COLO668 (cell line): ENCODE results near the gene GPR87.

Source experiments
- DNase-seq: peaks from one replicate; lab custom pipeline; 2025; ENCODE audit not compliant: unreplicated experiment; lab: John Stamatoyannopoulos, UW

Gene GPR87

DNA sequence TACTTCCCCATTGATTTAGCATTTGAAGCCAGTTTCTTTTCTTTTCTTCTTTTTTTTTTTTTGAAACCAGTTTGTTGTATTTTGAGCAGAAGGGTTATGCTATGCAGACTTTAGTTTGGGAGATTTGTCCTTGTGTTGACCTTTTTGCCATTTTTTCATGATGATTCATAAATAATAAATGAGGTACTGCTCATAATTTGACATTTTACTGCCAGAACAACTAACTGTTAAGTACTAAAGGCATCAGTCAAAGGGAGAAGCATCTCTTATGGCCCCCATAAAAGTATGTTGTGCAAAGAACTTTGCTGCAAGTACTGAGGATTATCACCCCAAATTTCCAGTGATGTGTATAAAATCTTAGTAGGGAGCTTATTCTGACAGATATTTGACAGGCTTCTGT lies 1.7 kb upstream of the GPR87 start:
- DNase-seq, result no peak

GRCh38 chr3:151315846-151316245 lies 774 bp downstream of the GPR87 start:
- no peak for DNase-seq

GRCh38 chr3:151315136-151315535 lies 1.5 kb downstream of the GPR87 start:
- no peak for DNase-seq

DNA sequence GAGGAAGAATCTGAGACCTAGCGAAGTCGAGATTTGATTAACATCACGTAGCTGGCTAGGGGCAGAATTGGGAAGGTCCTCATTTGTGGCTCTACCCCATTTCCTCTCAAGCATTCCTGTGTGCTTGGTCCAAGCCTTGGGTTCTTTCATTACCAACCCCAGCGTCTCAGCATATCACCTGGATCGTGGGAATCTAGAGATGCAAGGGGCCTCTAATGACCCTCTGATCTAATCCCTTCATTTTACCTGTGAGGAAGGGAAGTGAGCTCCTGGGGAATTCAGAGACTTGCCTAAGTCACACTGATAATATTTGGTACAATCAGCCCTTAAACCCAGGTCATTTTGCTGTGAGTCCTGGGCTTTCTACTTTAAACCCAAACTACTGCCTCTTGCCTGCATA lies 2.0 kb downstream of the GPR87 start:
- no peak for DNase-seq

DNA sequence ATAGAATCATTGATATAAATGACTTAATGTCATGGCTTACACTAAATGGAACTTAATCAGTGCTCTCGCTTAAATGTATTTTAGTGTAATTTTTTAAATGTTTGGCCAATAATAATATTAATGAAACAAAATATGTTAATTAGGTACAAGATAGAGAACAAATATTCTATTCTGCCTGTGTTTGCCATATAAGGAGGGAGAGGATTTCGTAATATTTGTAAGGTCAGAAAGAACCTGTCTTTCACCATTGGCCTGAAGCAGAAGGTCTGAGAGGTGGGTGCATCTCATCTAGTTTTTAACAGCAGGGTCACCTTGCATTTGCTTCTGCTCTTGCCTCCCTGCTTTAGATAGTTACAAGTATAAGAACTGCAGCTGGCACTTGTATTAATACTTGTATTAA lies 2.5 kb downstream of the GPR87 start:
- no peak for DNase-seq

- DNase-seq, result no peak
Observed at GRCh38 chr3:151312972-151313371, 3.6 kb downstream of the GPR87 start.

GRCh38 chr3:151309566-151309965 lies 7.1 kb downstream of the GPR87 start:
- no peak for DNase-seq

GRCh38 chr3:151307583-151308488 lies 8.8 kb downstream of the GPR87 start:
- no peak for DNase-seq

- no peak for DNase-seq
Observed at GRCh38 chr3:151307131-151307530, 9.5 kb downstream of the GPR87 start.

DNA sequence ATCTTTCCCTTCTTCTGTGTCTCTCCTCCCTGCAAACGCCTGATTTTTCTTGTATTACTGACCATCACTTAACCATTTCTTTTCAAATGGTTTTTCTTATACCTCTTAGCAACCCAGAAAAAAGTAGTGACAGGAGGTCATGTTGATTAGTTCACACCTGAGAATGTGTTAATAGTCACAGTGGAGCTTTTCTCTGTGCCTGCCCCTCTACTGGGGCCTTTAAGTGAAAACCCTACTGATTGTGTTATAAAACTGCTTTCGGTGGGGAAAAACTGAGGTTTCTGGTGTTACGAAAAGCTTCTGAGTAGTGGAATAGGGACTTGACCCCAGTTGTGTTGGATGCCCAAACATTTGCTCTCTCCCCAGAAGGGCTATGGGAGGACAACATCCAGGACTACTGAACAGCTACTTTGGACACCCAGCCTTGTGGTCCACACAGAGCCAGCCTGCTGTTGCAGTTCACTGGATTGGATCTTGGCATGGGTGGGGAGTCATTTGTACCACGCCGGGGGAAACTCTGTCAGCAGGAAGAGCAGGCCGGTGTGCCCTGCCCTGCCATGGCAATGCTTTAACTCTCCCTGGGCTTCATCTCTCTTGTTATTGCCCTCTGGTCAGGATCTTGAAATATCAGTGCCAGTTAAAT lies 10.3 kb downstream of the GPR87 start:
- DNase-seq, result no peak

DNA sequence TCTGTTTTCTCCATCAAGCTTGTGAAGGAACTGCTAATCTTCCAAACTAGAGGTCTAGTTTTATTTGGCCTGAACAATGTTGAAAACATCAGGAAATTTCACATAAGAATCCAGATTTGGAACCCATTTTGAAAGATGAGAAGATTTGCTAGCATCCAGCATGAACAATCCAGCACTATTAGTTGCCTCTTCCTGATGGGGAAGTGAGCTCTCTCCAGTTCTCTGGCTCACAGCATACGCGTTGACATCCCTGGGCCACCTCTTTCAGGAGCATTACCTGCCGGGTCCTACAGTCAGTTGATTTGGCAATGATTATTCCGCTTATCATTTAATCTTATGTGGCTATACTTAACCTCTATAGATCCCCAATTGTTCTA lies 10.9 kb downstream of the GPR87 start:
- DNase-seq, result no peak

DNA sequence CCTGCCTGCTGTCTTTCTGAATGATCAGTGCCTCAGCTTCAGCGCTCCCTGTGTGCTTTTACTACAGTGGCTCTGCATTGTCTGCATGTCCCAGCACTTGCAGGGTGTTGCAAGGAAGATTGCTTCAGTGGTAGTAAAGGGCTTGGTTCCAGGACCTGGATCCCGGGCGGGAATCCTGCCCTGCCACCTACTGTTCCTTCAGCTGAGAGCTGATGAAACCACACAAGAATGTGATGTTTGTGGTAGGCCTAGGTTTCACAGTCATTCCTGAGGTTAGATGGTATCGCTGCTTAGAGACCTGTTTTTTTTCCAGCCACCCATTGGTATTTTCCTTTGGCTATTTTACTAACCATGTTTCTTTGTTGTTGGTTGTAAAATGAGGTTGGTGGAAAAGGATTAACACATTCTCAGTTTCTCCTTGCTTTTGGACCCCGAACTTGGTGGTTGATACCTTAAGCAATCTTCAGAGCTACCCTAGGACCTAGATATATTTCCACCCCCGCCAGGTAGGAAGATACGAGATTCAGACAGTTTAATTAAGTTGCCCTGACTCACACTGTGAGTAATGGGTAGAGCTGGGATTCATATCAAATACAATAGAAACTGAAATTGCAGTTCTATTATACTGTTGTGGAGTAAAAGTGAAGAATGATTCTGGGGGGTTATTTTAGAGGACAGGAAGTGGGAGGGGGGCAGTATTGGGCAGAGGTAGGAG lies 11.4 kb downstream of the GPR87 start:
- DNase-seq, result no peak

GRCh38 chr3:151303751-151304150 lies 12.9 kb downstream of the GPR87 start:
- DNase-seq, result no peak

GRCh38 chr3:151301787-151302186 lies 14.8 kb downstream of the GPR87 start:
- no peak for DNase-seq

- no peak for DNase-seq
Observed at GRCh38 chr3:151300539-151300938, 16.1 kb downstream of the GPR87 start.

DNA sequence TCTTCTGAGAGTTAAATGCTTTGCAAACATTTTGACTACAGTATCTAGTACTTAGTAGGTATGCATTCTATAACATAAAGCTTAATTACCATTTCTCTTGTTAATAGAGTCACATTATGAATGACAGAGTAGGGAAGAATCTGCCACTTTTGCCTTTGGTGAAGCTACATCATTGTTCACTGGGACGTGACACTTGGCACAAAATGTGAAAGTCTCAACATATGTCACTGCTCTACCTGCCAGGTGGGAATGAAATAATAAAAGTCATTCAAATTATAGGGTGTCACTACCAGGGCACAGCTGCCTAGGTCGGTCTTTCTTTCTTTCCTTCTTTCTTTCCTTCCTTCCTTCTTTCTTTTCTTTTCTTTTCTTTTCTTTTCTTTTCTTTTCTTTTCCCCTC lies 17.6 kb downstream of the GPR87 start:
- no peak for DNase-seq

DNA sequence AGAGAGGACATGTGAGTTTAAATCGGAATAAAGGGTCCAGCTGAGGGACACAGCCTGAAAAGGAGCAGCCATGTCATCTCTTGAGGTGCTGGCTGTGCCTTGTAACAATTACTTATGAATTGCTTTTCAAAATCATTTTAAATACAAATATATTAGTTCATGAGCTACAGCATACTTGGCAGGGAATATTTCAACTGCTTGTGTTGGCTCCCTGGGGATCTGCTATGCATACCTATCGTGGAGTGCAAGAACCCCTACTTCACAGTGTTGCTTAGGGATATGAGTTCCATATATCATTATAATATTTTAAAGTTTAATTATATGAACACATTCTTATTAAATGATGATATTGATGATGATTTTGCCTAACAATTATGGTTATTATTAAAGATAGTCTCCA lies 19.2 kb downstream of the GPR87 start:
- no peak for DNase-seq

DNA sequence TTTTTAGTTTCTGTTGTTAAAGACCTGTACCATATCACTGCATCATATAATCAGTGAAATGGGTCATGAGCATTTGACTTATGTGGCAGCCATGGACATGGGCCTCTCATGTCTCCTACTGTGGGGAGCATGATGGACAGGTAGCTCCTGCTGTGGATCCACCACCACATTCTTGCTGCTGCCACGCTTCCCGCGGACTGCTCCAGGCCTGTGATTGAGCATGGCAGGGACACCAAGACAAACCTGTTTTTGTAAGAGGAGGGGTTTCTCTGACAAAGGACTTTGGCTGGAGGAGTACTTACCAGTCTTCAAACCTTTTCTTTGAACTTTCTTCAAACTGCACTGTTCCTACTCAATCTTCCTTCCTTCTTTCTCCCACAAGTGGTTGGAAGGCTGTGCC lies 20.4 kb downstream of the GPR87 start:
- DNase-seq, result no peak

- DNase-seq, result no peak
Observed at GRCh38 chr3:151293127-151293526, 23.5 kb downstream of the GPR87 start.

DNA sequence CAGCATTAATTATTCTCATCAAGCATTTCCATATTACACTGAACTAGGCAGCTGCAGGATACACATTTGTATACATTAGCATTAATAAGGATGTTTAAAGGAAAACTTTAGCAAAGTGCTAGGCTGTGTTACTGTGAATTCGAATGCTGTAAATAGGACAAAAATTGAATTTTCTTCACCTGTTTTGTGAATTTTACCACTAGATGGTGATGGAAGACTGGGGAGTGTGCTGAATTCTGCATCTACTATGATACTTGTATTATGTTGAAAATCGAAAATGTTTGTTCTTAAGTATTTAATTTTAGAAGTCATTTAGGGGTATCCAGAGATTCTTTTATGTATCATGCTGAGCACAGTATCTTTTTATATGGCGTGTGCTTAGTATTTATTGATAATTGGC lies 25.9 kb downstream of the GPR87 start:
- DNase-seq, result no peak

DNA sequence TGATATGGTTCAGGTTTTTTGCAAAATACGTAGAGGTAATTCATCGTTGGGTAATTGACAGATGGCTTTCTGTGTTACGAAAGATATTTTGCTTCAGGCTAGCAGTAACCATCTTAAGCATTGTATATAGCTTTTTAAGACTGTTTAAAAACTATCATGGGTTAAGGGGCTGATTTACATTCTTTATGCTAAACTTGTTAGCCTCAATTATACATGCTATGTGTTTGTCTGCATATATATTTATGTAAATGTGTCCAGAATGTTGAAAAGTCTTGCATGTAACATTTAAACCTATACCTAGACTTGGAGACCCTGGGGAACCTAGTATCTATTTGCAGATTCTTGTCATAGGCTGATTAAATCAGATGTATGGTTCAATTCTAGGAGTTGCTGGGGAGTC lies 27.2 kb downstream of the GPR87 start:
- DNase-seq, result no peak

DNA sequence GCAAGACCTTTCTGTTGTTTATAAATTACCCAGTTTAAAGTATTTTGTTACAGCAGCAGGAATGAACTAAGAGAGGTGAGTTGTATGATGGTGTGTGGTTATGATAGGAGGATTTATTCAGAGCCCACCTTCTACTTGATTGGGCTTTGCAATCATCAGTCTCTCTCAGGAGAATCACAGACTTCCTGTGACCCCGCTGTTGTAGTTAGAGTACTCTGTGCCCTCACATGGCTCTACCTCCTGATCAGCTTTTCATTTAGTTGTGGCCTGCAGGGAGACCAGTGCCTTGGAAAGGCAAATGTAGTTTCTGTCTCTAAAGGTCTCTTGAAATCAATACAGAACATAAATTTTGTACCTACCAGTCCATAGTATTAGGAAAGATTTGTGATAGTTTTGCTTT lies 30.7 kb downstream of the GPR87 start:
- DNase-seq, result no peak
